OCI-LY7 (cell line): Measurements from ENCODE around the gene ABCG5. TPM values are rescaled to one million over a fixed set of nuclear protein-coding genes. Genes with fewer than 3 reads are reported as not detected.

Source experiments
- BruUV-seq: library from RNA; stranded (reverse); fragments of 400-500 nt; replicated peaks from 2 replicates; lab custom pipeline; 2021; lab: Mats Ljungman, UMichigan
- CTCF ChIA-PET: fragments of 300-600 bp; sonication (Branson Sonifier 250); formaldehyde crosslinking; loops from one replicate; lab custom pipeline; 2022; ENCODE audit warnings: antibody characterized with exemption; ENCODE audit not compliant: unreplicated experiment; lab: Charles Lee
- POLR2A ChIA-PET: fragments of 300-600 bp; sonication (Branson Sonifier 250); formaldehyde crosslinking; loops from one replicate; lab custom pipeline; 2022; ENCODE audit warnings: antibody characterized with exemption; lab: Charles Lee
- DNase-seq: peaks from one replicate; pipeline ENCODE4 v3.0.0-alpha.2; 2015; ENCODE audit warnings: low spot score
- H2AFZ ChIP-seq: fragments of 200-600 bp; sonication (generic), shearing (Covaris generic); 2 replicates; pipeline ENCODE4 v1.6.1; 2014; ENCODE audit warnings: mild to moderate bottlenecking, antibody characterized with exemption, low read length, moderate library complexity
- H3K27ac ChIP-seq: fragments of 200-600 bp; sonication (generic); 2 replicates; pipeline ENCODE4 v1.5.1; 2014; ENCODE audit warnings: mixed run types, low read depth, mild to moderate bottlenecking, moderate library complexity, low read length, inconsistent platforms; ENCODE audit not compliant: poor library complexity, severe bottlenecking
- H3K36me3 ChIP-seq: fragments of 200-600 bp; sonication (generic); 2 replicates; pipeline ENCODE4 v1.6.1; 2014; ENCODE audit warnings: mild to moderate bottlenecking, antibody characterized with exemption, low read length, moderate library complexity, mixed read lengths; ENCODE audit not compliant: insufficient read depth
- H3K4me1 ChIP-seq: fragments of 200-600 bp; sonication (generic); 2 replicates; pipeline ENCODE4 v1.5.1; 2014; ENCODE audit warnings: mild to moderate bottlenecking, low read length; ENCODE audit not compliant: insufficient read depth, poor library complexity, severe bottlenecking
- H3K4me2 ChIP-seq: fragments of 200-600 bp; sonication (generic); 2 replicates; pipeline ENCODE4 v1.6.1; 2014; ENCODE audit warnings: mild to moderate bottlenecking, low read length
- H3K4me3 ChIP-seq: fragments of 200-600 bp; sonication (generic); 2 replicates; pipeline ENCODE4 v1.5.1; 2014; ENCODE audit warnings: mild to moderate bottlenecking, low read depth, low read length; ENCODE audit not compliant: poor library complexity, severe bottlenecking
- H3K79me2 ChIP-seq: fragments of 200-600 bp; sonication (generic); 2 replicates; pipeline ENCODE4 v1.6.1; 2016; ENCODE audit warnings: low read depth, mild to moderate bottlenecking, low read length, moderate library complexity, mixed read lengths; ENCODE audit not compliant: insufficient read depth
- H3K9me2 ChIP-seq: fragments of 200-600 bp; sonication (generic); 2 replicates; pipeline ENCODE4 v1.6.1; 2016; ENCODE audit warnings: mild to moderate bottlenecking, low read length, mixed read lengths; ENCODE audit not compliant: insufficient read depth
- H3K9me3 ChIP-seq: fragments of 200-600 bp; sonication (generic); 2 replicates; pipeline ENCODE4 v1.6.1; 2014; ENCODE audit warnings: mild to moderate bottlenecking, mixed run types, low read length, mixed read lengths
- H4K20me1 ChIP-seq: fragments of 200-600 bp; sonication (generic); 2 replicates; pipeline ENCODE4 v1.6.1; 2014; ENCODE audit warnings: mild to moderate bottlenecking, antibody characterized with exemption, low read length, moderate library complexity, mixed read lengths; ENCODE audit not compliant: insufficient read depth
- EZH2phosphoT487 ChIP-seq: fragments of 200-600 bp; sonication (generic); IDR thresholded peaks from 2 replicates; pipeline ENCODE4 v1.6.1; 2018; ENCODE audit warnings: low read depth, borderline replicate concordance, mild to moderate bottlenecking, mixed run types, antibody characterized with exemption, low read length, moderate library complexity, mixed read lengths
- intact Hi-C: fragments of 100-400 bp; cut with micrococcal nuclease; formaldehyde crosslinking; loops from one replicate; pipeline ENCODE4 v1.10.0; 2022; ENCODE audit not compliant: unreplicated experiment
- total RNA-seq, 2 experiments: library from RNA; depleted of rRNA in 1 of 2; stranded (reverse); fragments of >200 nt in 1 of 2; shearing (Covaris generic) in 1 of 2; gene quantifications; 2 replicates each; pipeline ENCODE4 v1.2.3, GENCODE V29; 2014 to 2022
- TF ChIP-seq, protein P1 (sequence below): fragments of 200-600 bp; sonication (generic); conservative IDR thresholded peaks from 2 replicates; pipeline ENCODE4 v1.5.1; 2014; ENCODE audit warnings: mild to moderate bottlenecking, antibody characterized with exemption, low read length, moderate library complexity, mixed read lengths

The ABCG5 gene
- total RNA-seq, 2 experiments from 2014 or later, result not detected

DNA sequence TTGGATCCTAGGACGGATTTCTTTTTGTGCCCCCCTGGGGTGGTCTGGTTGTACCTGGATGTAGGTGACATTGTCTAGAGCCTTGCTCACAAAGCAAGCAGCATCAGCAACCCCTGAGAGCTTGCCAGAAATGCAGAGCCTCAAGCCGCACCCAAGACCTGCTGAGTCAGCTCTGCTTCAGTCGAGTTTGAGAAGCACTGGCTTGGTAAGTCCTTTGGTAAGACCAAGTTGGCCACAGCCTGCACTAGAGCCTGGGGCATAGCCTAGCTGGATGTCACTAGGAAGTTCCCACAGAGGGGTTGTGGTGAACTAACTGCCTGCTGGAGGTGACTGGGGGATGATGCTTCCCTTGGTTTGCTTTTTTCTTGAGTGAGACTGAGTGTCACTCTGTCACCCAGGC is 6.2 kb downstream of the ABCG5 start:
- Histone ChIP-seq H4K20me1 (no peaks in the 10 kb centered on the region), H3K27ac (no peak overlapping the region), H3K4me1 (no peaks in the 10 kb centered on the region), H3K4me2 (no peak overlapping the region), H2AFZ (no peak overlapping the region), H3K4me3 (no peak overlapping the region), H3K79me2 (no peaks in the 10 kb centered on the region), H3K9me3 (no peaks in the 10 kb centered on the region), H3K9me2 (no peaks in the 10 kb centered on the region), H3K36me3 (no peaks in the 10 kb centered on the region)
- TF ChIP-seq, protein P1, sequence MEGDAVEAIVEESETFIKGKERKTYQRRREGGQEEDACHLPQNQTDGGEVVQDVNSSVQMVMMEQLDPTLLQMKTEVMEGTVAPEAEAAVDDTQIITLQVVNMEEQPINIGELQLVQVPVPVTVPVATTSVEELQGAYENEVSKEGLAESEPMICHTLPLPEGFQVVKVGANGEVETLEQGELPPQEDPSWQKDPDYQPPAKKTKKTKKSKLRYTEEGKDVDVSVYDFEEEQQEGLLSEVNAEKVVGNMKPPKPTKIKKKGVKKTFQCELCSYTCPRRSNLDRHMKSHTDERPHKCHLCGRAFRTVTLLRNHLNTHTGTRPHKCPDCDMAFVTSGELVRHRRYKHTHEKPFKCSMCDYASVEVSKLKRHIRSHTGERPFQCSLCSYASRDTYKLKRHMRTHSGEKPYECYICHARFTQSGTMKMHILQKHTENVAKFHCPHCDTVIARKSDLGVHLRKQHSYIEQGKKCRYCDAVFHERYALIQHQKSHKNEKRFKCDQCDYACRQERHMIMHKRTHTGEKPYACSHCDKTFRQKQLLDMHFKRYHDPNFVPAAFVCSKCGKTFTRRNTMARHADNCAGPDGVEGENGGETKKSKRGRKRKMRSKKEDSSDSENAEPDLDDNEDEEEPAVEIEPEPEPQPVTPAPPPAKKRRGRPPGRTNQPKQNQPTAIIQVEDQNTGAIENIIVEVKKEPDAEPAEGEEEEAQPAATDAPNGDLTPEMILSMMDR, result no peak
- no peak for TF ChIP-seq EZH2phosphoT487
- POLR2A ChIA-PET, result no interaction called here
- DNase-seq, result no peak
- BruUV-seq, result no TSS peak
- intact Hi-C loops, result no loop called here
- CTCF ChIA-PET, result no interaction called here

DNA sequence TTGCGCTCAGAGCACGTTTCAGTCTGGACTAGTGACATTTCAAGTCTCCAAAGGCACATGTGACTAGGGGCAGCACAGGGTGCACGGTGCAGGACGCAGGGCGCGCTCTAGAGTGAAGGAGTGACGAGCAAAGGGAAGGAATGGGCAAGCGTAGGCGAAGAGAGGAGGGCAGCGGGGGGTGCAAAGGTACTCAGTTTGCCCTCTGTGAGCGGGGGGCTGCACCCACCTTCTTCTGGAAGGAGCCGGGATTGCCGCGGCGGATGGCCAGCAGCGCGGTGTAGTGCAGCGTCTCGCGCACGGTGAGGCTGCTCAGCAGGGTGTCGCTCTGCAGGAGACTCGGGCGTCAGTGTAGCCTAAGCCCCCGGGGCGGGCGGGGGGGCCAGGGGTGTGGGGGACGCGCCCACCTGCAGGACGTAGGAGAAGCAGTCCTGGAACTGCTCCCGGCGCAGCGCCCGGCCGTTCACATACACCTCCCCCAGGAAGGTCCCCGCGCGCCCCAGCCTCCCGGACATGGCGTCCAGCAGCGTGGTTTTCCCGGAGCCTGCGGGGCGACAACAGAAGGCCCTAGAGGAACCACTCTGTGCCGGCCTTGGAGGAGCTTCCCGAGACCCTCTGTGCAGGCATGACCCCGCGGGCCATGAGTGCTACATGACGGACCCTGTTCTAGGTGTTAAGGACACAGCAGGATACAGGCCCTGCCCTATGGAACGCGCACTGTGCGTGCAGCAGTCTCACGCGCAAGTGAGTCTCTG is 6.9 kb downstream of the ABCG5 start:
- Histone ChIP-seq H2AFZ (no peak overlapping the region), H3K79me2 (no peaks in the 10 kb centered on the region), H3K4me1 (no peaks in the 10 kb centered on the region), H4K20me1 (no peaks in the 10 kb centered on the region), H3K9me2 (no peaks in the 10 kb centered on the region), H3K4me2 (no peak overlapping the region), H3K27ac (no peak overlapping the region), H3K9me3 (no peaks in the 10 kb centered on the region), H3K4me3 (no peak overlapping the region), H3K36me3 (no peaks in the 10 kb centered on the region)
- intact Hi-C loops, result no loop called here
- no peak for TF ChIP-seq EZH2phosphoT487
- TF ChIP-seq, protein P1, result no peak
- POLR2A ChIA-PET, result no interaction called here
- DNase-seq, result no peak
- CTCF ChIA-PET, result no interaction called here
- no TSS peak for BruUV-seq
